ENCODE data around the gene SHANK2. TPM values are rescaled to one million over a fixed set of nuclear protein-coding genes. Genes with fewer than 3 reads are reported as not detected.

Gene SHANK2
- total RNA-seq, 5 donors from 2014 or later (not counting 1 experiment from before 2014, with no cell fraction given) = 0.15 to 0.60 (median 0.49) TPM; not detected in 2

DNA sequence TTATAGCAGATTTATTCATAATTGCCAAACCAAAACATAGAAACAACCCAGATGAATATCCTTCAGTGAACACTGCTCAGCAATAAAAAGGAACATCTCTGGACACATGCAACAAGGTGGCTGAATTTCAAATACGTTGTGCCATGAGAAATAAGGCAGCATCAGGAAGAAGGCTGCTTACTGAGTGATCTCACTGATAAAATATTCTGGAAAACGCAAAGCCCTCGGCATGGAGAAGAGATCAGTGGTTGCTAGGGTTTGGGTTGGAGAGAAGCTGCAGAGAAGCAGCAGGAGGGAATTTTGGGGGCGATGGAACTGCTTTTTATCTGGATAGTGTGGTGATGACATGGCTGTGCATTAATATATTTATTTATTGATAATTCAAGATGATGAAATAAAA, 11.0 kb upstream of the SHANK2 start:
- H3K9me3 ChIP-seq = no peaks in the 10 kb centered on the region
- Mint-ChIP-seq H3K27ac (no peak overlapping the region), H3K27me3 (peaks cover 11 to 18% of the 10 kb centered on the region in 2 donors), H3K4me1 (peaks cover 0 to 5% (median 0%) of the 10 kb centered on the region in 3 donors), H3K4me3 (no peak overlapping the region), H3K36me3 (no peaks in the 10 kb centered on the region), H3K9me3 (no peaks in the 10 kb centered on the region)
- peaks cover 0 to 17% of the 10 kb centered on the region in 2 experiments for H3K27me3 ChIP-seq (replicated peaks in 1 of 2; ENCODE audit: control insufficient read depth in 2 of 2, extremely low read depth in 1 of 2, insufficient read depth in 2 of 2, low read length in 1 of 2)
- H3K4me3 ChIP-seq (ENCODE audit: control insufficient read depth in 1 of 2, extremely low read depth in 1 of 2, low read length in 1 of 2) = no peak overlapping the region
- H3K27ac ChIP-seq (ENCODE audit: low read length) = no peak overlapping the region
- DNase-seq (no peak), ATAC-seq (replicated peaks in 1 of 4) (no peak)
- WGBS (ENCODE audit: insufficient coverage) = 70% methylated on average over 3 of the region's 4 CpGs
- H3K36me3 ChIP-seq (ENCODE audit: control insufficient read depth in 2 of 2, extremely low read depth in 1 of 2, insufficient read depth in 1 of 2, low read length in 1 of 2) = no peaks in the 10 kb centered on the region
- ChIA-PET POLR2A (no interaction called here), CTCF (no interaction called here)
- no peaks in the 10 kb centered on the region for H3K4me1 ChIP-seq (ENCODE audit: control insufficient read depth in 1 of 2, extremely low read depth in 1 of 2, insufficient read depth in 2 of 2, low read length in 2 of 2)

DNA sequence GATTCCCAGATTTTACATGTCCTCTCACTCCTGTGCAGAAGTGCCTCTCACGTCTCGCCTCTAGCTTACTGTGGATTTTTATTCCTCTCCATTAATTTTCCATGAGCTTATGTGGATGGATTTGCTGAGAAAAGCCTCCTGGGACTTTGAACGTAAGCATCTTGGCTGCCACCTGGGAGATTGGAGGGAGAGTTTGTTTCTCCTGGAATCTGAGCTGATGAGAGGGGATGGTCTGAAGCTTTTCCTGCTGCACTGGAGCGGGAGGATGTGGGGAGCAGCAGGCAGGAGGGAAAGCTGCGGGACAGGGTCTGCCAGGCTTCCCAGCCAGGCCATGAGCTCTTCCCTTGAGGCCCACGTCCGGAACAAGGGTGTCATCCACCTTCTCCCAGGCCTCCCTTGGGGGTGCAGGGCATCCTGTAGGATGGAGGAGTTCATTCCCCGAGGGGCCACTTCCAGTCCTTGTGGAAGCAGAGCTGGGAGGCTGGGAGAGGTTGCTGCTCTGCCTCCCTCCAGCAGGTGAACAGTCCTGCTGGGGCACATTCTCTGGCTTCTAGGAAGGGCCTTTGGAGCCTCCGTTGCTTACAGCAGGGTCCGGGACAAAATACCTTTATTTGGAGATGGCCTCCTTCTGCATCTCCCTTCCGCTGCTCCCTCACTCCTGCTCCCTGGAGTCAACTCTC, 3.6 kb upstream of the SHANK2 start:
- peaks cover 24 to 41% of the 10 kb centered on the region in 2 donors for H3K27me3 Mint-ChIP-seq
- no peak overlapping the region for H3K27ac Mint-ChIP-seq
- no peaks in the 10 kb centered on the region for H3K36me3 Mint-ChIP-seq
- H3K9me3 Mint-ChIP-seq = no peaks in the 10 kb centered on the region
- peaks cover 3 to 33% of the 10 kb centered on the region in 2 experiments for H3K27me3 ChIP-seq (replicated peaks in 1 of 2; ENCODE audit: control insufficient read depth in 2 of 2, extremely low read depth in 1 of 2, insufficient read depth in 2 of 2, low read length in 1 of 2)
- ATAC-seq (replicated peaks in 1 of 4) (no peak), DNase-seq (no peak)
- H3K36me3 ChIP-seq (ENCODE audit: control insufficient read depth in 2 of 2, extremely low read depth in 1 of 2, insufficient read depth in 1 of 2, low read length in 1 of 2) = no peaks in the 10 kb centered on the region
- H3K4me1 Mint-ChIP-seq = peaks cover 0 to 5% (median 1%) of the 10 kb centered on the region in 3 donors
- no peak overlapping the region for H3K4me3 Mint-ChIP-seq
- POLR2A ChIA-PET = no interaction called here
- peaks cover 0 to 4% of the 10 kb centered on the region in 2 experiments for H3K4me1 ChIP-seq (ENCODE audit: control insufficient read depth in 1 of 2, extremely low read depth in 1 of 2, insufficient read depth in 2 of 2, low read length in 2 of 2)
- 71% methylated on average over 5 of the region's 11 CpGs for WGBS (ENCODE audit: insufficient coverage)
- CTCF ChIA-PET = no interaction called here
- no peaks in the 10 kb centered on the region for H3K9me3 ChIP-seq
- no peak overlapping the region for H3K4me3 ChIP-seq (ENCODE audit: control insufficient read depth in 1 of 2, extremely low read depth in 1 of 2, low read length in 1 of 2)
- no peak overlapping the region for H3K27ac ChIP-seq (ENCODE audit: low read length)

DNA sequence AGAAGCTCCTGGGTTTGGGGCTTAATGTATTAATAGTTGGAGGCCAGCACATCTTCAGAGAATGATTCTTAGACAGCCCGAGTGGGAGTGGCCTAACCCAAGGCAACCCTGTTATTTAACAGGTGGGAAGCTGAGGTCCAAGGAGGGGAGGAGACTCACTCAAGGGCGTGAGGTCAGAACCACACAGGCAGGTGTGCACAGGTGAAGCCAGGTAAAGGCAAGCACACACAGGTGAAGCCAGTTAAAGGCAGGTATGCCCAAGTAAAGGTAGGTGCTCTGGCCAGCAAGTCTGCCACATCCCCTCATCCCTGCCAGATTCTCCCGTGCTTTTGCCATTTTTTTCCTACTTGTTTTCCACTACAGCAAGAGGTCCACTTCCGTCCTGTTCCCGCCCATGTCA, 2.9 kb upstream of the SHANK2 start:
- Mint-ChIP-seq H3K27ac (no peak overlapping the region), H3K4me3 (no peak overlapping the region), H3K9me3 (no peaks in the 10 kb centered on the region), H3K4me1 (peaks cover 0 to 8% (median 4%) of the 10 kb centered on the region in 3 donors), H3K27me3 (peaks cover 30 to 47% of the 10 kb centered on the region in 2 donors), H3K36me3 (no peaks in the 10 kb centered on the region)
- Histone ChIP-seq H3K27ac (ENCODE audit: low read length) (no peak overlapping the region), H3K4me1 (ENCODE audit: control insufficient read depth in 1 of 2, extremely low read depth in 1 of 2, insufficient read depth in 2 of 2, low read length in 2 of 2) (peaks cover 0 to 4% of the 10 kb centered on the region in 2 experiments), H3K9me3 (no peaks in the 10 kb centered on the region), H3K27me3 (replicated peaks in 1 of 2; ENCODE audit: control insufficient read depth in 2 of 2, extremely low read depth in 1 of 2, insufficient read depth in 2 of 2, low read length in 1 of 2) (peaks cover 3 to 39% of the 10 kb centered on the region in 2 experiments), H3K36me3 (ENCODE audit: control insufficient read depth in 2 of 2, extremely low read depth in 1 of 2, insufficient read depth in 1 of 2, low read length in 1 of 2) (no peaks in the 10 kb centered on the region), H3K4me3 (ENCODE audit: control insufficient read depth in 1 of 2, extremely low read depth in 1 of 2, low read length in 1 of 2) (no peak overlapping the region)
- POLR2A ChIA-PET = no interaction called here
- WGBS (ENCODE audit: insufficient coverage) = 67% methylated on average over 4 of the region's 5 CpGs
- CTCF ChIA-PET = no interaction called here
- ATAC-seq (replicated peaks in 1 of 4) (no peak), DNase-seq (no peak)

DNA sequence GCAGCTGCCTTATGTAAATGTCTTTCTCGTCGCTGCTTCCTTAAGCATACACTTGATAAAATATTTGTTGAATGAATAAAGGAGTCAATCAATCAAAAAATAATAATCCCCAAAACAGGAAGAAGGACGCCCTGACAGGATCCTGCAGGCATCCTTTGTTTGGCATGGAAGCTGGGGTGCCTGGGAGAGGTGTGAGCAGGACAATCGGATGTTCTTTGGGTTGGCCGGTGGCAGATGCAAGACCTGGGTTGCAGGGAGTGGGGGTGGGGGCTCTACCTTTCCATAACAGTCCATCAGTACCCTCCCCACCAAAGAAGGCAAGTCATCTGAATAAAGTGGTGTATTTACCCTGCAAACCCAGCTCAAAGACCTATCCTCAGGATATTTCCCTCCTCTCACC, 1.4 kb upstream of the SHANK2 start:
- ChIA-PET POLR2A (no interaction called here), CTCF (no interaction called here)
- Mint-ChIP-seq H3K4me1 (peaks cover 0 to 10% (median 6%) of the 10 kb centered on the region in 3 donors), H3K27me3 (peaks cover 41 to 62% of the 10 kb centered on the region in 2 donors), H3K36me3 (no peaks in the 10 kb centered on the region), H3K27ac (no peak overlapping the region), H3K4me3 (no peak overlapping the region), H3K9me3 (no peaks in the 10 kb centered on the region)
- ATAC-seq (replicated peaks in 1 of 4) = no peak
- peaks cover 3 to 52% of the 10 kb centered on the region in 2 experiments for H3K27me3 ChIP-seq (replicated peaks in 1 of 2; ENCODE audit: control insufficient read depth in 2 of 2, extremely low read depth in 1 of 2, insufficient read depth in 2 of 2, low read length in 1 of 2)
- H3K36me3 ChIP-seq (ENCODE audit: control insufficient read depth in 2 of 2, extremely low read depth in 1 of 2, insufficient read depth in 1 of 2, low read length in 1 of 2) = no peaks in the 10 kb centered on the region
- no peak overlapping the region for H3K4me3 ChIP-seq (ENCODE audit: control insufficient read depth in 1 of 2, extremely low read depth in 1 of 2, low read length in 1 of 2)
- no peaks in the 10 kb centered on the region for H3K9me3 ChIP-seq
- H3K4me1 ChIP-seq (ENCODE audit: control insufficient read depth in 1 of 2, extremely low read depth in 1 of 2, insufficient read depth in 2 of 2, low read length in 2 of 2) = peaks cover 0 to 4% of the 10 kb centered on the region in 2 experiments
- H3K27ac ChIP-seq (ENCODE audit: low read length) = no peak overlapping the region
- no peak for DNase-seq
- WGBS (ENCODE audit: insufficient coverage) = no CpG with 5 or more reads among the region's 5 CpGs

DNA sequence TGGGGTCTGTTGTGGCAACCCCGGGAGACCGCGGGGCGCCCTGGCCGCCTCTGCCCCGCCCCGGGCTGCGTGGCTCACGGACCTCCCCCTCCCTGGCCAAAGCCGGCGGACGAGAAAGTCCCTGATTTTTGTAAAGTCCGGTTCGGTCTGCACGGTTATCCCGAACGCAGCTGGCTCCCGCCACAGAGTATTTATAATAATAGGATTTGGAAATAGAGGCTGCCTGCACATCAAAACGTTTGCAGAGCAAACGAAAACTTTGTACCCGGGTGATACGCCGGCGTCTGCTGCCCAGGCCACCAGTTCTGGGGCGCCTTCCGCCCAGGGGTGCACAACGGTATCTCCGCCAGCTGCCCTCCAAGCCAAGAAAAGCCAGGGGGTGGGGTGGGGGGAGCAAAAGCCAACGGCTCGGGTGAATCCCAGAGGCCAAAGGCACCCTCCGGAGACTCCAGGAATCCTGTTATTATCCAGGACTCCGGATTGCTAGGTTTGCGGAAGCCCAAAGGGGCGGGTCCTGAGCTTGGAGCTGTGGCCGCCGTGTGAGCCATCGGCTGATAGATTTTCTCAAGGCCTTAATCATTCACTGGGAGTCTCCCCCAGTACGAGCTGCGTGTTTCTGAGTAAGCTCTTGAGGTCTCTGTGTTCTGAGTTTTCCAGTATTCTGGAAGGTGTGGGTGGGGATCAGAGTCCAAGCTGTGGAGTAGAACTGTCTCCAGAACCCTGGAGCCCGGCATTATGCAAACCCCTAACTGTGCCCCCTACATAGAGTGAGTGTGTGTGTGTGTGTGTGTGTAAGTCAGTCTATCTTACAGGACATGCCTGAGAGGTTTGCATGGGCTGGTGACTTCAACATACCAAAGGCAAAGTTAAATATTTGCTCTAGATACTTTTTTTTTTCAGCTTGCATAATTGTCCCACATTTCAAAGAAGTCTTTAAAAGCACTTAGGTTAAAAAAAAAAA, 673 bp upstream of the SHANK2 start:
- Histone ChIP-seq H3K9me3 (no peaks in the 10 kb centered on the region), H3K27ac (ENCODE audit: low read length) (no peak overlapping the region), H3K27me3 (replicated peaks in 1 of 2; ENCODE audit: control insufficient read depth in 2 of 2, extremely low read depth in 1 of 2, insufficient read depth in 2 of 2, low read length in 1 of 2) (peaks cover 3 to 59% of the 10 kb centered on the region in 2 experiments), H3K36me3 (ENCODE audit: control insufficient read depth in 2 of 2, extremely low read depth in 1 of 2, insufficient read depth in 1 of 2, low read length in 1 of 2) (no peaks in the 10 kb centered on the region), H3K4me1 (ENCODE audit: control insufficient read depth in 1 of 2, extremely low read depth in 1 of 2, insufficient read depth in 2 of 2, low read length in 2 of 2) (peaks cover 0 to 4% of the 10 kb centered on the region in 2 experiments), H3K4me3 (ENCODE audit: control insufficient read depth in 1 of 2, extremely low read depth in 1 of 2, low read length in 1 of 2) (no peak overlapping the region)
- peaks cover 43 to 70% of the 10 kb centered on the region in 2 donors for H3K27me3 Mint-ChIP-seq
- no peaks in the 10 kb centered on the region for H3K9me3 Mint-ChIP-seq
- ChIA-PET CTCF (no interaction called here), POLR2A (interaction anchor here in 1 of 2 donors (0.6 kb wide), 1 partner anchor 346 kb away, joined by 4 read pairs; no protein-coding TSS in a partner anchor)
- 5% methylated on average over 24 of the region's 40 CpGs for WGBS (ENCODE audit: insufficient coverage)
- no peaks in the 10 kb centered on the region for H3K36me3 Mint-ChIP-seq
- H3K4me1 Mint-ChIP-seq = peaks cover 0 to 10% (median 6%) of the 10 kb centered on the region in 3 donors
- no peak overlapping the region for H3K27ac Mint-ChIP-seq
- no peak overlapping the region for H3K4me3 Mint-ChIP-seq
- DNase-seq = no peak
- ATAC-seq (replicated peaks in 1 of 4) = no peak

DNA sequence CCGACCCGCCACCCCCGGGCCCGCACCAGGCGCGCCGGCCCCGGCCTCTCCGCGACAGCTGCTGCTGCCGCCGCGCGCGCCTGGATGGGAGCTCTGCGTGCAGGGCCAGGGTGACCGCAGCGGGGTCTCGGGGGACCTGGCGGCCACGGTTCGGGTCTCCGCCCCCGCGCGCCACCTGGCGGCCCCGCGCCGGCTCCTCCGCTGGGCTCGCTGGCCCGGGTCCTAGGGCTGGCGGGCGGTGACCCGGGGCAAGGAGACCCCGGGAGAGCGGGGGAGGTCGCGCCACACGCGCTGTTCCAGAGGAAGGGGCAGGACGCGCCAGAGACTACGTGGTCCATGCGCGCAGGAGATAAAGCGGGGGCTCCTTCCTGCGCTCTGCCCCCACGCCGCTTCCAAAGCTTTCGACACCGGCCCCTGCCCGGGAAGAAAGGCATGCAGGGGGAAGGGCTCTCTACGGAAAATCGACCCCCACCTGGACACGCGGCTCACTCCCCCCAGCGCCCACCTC, 562 bp downstream of the SHANK2 start:
- Histone ChIP-seq H3K4me1 (ENCODE audit: control insufficient read depth in 1 of 2, extremely low read depth in 1 of 2, insufficient read depth in 2 of 2, low read length in 2 of 2) (peaks cover 0 to 4% of the 10 kb centered on the region in 2 experiments), H3K27ac (ENCODE audit: low read length) (no peak overlapping the region), H3K4me3 (ENCODE audit: control insufficient read depth in 1 of 2, extremely low read depth in 1 of 2, low read length in 1 of 2) (no peak overlapping the region), H3K36me3 (ENCODE audit: control insufficient read depth in 2 of 2, extremely low read depth in 1 of 2, insufficient read depth in 1 of 2, low read length in 1 of 2) (no peaks in the 10 kb centered on the region), H3K9me3 (no peaks in the 10 kb centered on the region), H3K27me3 (replicated peaks in 1 of 2; ENCODE audit: control insufficient read depth in 2 of 2, extremely low read depth in 1 of 2, insufficient read depth in 2 of 2, low read length in 1 of 2) (peaks cover 3 to 67% of the 10 kb centered on the region in 2 experiments)
- no peak for DNase-seq
- Mint-ChIP-seq H3K9me3 (no peaks in the 10 kb centered on the region), H3K4me3 (no peak overlapping the region), H3K27ac (no peak overlapping the region), H3K4me1 (peaks cover 0 to 10% (median 6%) of the 10 kb centered on the region in 3 donors), H3K27me3 (peaks cover 43 to 70% of the 10 kb centered on the region in 2 donors), H3K36me3 (no peaks in the 10 kb centered on the region)
- ATAC-seq (replicated peaks in 1 of 4) = no peak
- ChIA-PET POLR2A (no interaction called here), CTCF (no interaction called here)
- 3% methylated on average over 50 of the region's 59 CpGs for WGBS (ENCODE audit: insufficient coverage)

Measured in T-cell (primary cell).